ENCODE data around the gene LNX2. TPM values are rescaled to one million over a fixed set of nuclear protein-coding genes. Genes with fewer than 3 reads are reported as not detected.

The LNX2 gene
- total and polyA plus RNA-seq, 12 donors, result 2.9 to 26.5 (median 16.6) TPM

DNA sequence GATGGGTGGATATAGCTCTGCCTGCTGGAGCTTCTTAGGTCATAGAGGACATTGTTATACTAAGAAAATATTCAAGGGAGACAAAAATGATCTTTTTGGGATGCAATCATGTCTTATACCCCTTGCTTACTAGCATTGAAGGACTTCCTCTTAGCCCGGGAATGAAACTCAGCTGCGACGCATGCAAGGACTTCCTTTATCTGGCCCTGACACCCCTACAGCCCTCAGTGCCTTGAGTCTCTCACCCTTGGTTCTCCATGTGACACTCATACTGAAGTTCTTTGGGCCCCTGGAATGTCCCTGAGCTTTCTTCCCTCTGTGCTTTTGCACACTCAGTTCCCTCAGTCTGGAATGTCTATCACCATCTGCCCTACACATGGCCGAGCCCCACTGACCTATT, 97.5 kb downstream of the LNX2 start:
- no peaks in the 10 kb centered on the region for H3K4me1 ChIP-seq (replicated peaks in 1 of 2)

DNA sequence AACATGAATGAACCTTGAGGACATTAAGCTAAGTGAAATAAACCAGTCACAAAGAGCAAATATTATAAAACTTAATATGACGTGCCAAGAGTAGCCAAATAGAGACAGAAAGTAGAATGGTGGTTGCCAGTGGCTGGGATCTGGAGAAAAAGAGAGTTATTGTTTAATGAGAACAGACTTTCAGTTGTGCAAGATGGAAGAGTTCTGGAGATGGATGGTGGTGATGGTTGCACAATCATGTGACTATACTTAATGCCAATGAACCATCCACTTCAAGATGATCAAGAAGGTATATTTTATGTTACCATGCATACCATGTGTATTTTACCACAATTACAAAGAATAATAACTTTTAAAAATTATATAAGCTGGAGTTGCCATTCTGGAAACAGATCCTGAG, 104.2 kb downstream of the LNX2 start:
- DNase-seq, result no peak
- Histone ChIP-seq H3K9me3 (replicated peaks in 1 of 3) (no peaks in the 10 kb centered on the region), H3K27me3 (peaks cover 4% of the 10 kb centered on the region), H3K27ac (no peak overlapping the region), H3K36me3 (replicated peaks in 1 of 2) (no peaks in the 10 kb centered on the region), H3K4me1 (replicated peaks in 1 of 2) (no peaks in the 10 kb centered on the region), H3K4me3 (no peak overlapping the region)
- no peak for TF ChIP-seq POLR2A (IDR thresholded peaks at IDR 0.05)
- TF ChIP-seq, protein P1, sequence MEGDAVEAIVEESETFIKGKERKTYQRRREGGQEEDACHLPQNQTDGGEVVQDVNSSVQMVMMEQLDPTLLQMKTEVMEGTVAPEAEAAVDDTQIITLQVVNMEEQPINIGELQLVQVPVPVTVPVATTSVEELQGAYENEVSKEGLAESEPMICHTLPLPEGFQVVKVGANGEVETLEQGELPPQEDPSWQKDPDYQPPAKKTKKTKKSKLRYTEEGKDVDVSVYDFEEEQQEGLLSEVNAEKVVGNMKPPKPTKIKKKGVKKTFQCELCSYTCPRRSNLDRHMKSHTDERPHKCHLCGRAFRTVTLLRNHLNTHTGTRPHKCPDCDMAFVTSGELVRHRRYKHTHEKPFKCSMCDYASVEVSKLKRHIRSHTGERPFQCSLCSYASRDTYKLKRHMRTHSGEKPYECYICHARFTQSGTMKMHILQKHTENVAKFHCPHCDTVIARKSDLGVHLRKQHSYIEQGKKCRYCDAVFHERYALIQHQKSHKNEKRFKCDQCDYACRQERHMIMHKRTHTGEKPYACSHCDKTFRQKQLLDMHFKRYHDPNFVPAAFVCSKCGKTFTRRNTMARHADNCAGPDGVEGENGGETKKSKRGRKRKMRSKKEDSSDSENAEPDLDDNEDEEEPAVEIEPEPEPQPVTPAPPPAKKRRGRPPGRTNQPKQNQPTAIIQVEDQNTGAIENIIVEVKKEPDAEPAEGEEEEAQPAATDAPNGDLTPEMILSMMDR (IDR thresholded peaks at IDR 0.05), result no peak
- intact Hi-C loops (cut with DNase I), result no loop called here
- WGBS, 4 donors, result 44 to 80% (median 69%) methylated on average over 1 of the region's 1 CpG

More for the DNA sequence above, 97.5 kb downstream of the LNX2 start:
- no peaks in the 10 kb centered on the region for H3K9me3 ChIP-seq (replicated peaks in 1 of 3)
- WGBS, 4 donors, result 42 to 69% (median 51%) methylated on average over 4 of the region's 4 CpGs
- TF ChIP-seq POLR2A (IDR thresholded peaks at IDR 0.05), result no peak
- TF ChIP-seq, protein P1 (IDR thresholded peaks at IDR 0.05), result no peak
- no peak overlapping the region for H3K4me3 ChIP-seq
- no peak for DNase-seq
- H3K27ac ChIP-seq, result no peak overlapping the region
- peaks cover 4% of the 10 kb centered on the region for H3K27me3 ChIP-seq
- intact Hi-C loops (cut with DNase I), result loop anchor here in 1 of 2 donors (10.0 kb wide), 1 partner anchor 192 kb away; no protein-coding TSS in a partner anchor
- H3K36me3 ChIP-seq (replicated peaks in 1 of 2), result no peaks in the 10 kb centered on the region

DNA sequence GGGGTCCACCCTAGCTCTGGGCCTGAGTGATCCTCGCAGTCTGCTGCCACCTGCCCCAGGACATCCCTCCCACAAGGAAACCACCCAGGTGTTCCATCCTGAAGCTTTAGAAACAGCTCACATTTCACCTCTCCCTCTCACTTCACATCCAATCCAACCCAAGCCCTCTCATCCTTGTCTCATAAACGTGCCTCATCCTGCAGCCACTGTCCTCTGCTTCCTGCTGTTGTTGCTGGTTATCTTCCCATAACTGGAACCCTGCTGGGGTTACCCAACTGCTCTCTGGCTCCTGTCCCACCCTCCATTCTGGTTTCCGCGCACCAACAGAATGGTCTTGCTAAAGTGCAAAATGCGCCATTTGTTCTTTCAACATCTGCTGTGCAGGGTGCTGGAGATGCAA, 110.2 kb downstream of the LNX2 start:
- H3K27me3 ChIP-seq, result no peaks in the 10 kb centered on the region
- intact Hi-C loops (cut with DNase I), result no loop called here
- no peaks in the 10 kb centered on the region for H3K36me3 ChIP-seq (replicated peaks in 1 of 2)
- no peak overlapping the region for H3K27ac ChIP-seq
- no peak for DNase-seq
- WGBS, 4 donors, result 64 to 75% (median 69%) methylated on average over 5 of the region's 5 CpGs
- no peaks in the 10 kb centered on the region for H3K4me1 ChIP-seq (replicated peaks in 1 of 2)
- TF ChIP-seq POLR2A (IDR thresholded peaks at IDR 0.05), result no peak
- TF ChIP-seq, protein P1 (IDR thresholded peaks at IDR 0.05), result no peak
- H3K9me3 ChIP-seq (replicated peaks in 1 of 3), result no peaks in the 10 kb centered on the region
- no peak overlapping the region for H3K4me3 ChIP-seq

DNA sequence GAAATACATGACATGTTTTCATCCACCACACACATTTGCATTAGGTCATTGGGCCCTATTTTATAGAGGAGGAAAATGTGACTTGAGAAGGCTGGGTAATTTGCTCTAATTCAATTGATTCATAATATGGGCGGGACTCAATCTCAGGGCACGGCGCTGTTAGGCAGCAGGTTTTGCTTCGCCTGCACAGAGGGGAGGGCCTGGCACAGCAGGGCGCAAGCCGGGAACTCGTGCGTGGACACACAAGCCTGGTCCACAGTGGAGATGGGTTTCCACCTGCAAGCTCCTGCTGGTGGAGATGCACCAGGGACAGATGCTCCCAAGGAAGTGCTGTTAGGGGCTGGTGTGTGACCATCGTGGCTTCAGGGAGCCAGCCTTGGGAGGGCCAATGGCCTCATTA, 111.5 kb downstream of the LNX2 start:
- TF ChIP-seq, protein P1 (IDR thresholded peaks at IDR 0.05), result no peak
- no peak for TF ChIP-seq POLR2A (IDR thresholded peaks at IDR 0.05)
- Histone ChIP-seq H3K4me3 (no peak overlapping the region), H3K4me1 (replicated peaks in 1 of 2) (no peaks in the 10 kb centered on the region), H3K27ac (no peak overlapping the region), H3K9me3 (replicated peaks in 1 of 3) (no peaks in the 10 kb centered on the region), H3K36me3 (replicated peaks in 1 of 2) (no peaks in the 10 kb centered on the region), H3K27me3 (no peaks in the 10 kb centered on the region)
- intact Hi-C loops (cut with DNase I), result no loop called here
- DNase-seq, result no peak
- WGBS, 4 donors, result 81 to 91% (median 88%) methylated on average over 8 to 9 of the region's 9 CpGs

Data from adrenal gland (tissue), 12 donors.